Right atrium auricular region (tissue), 2 donors: ENCODE data around the gene KIF23. TPM values are rescaled to one million over a fixed set of nuclear protein-coding genes. Genes with fewer than 3 reads are reported as not detected.

Experiments
- DNase-seq: peaks from one replicate; pipeline ENCODE4 v3.0.0-alpha.2; 2019; ENCODE audit warnings: low spot score
- H3K27ac ChIP-seq, 2 donors: fragments of 200-600 bp; sonication (generic); 1 replicate in 1 of 2; 2 replicates in 1 of 2; pipeline ENCODE4 v1.5.1; 2016 to 2019
- H3K27me3 ChIP-seq, 2 donors: fragments of 200-600 bp; sonication (generic); one replicate each; pipeline versions ENCODE4 v1.5.1 to v1.6.0; 2017 to 2019
- H3K36me3 ChIP-seq: fragments of 200-600 bp; sonication (generic); one replicate; pipeline ENCODE4 v1.5.1; 2016
- H3K4me1 ChIP-seq, 2 donors: fragments of 200-600 bp; sonication (generic); one replicate each; pipeline versions ENCODE4 v1.5.1 to v1.6.0; 2017 to 2019
- H3K4me3 ChIP-seq, 2 donors: fragments of 200-600 bp; sonication (generic); 1 replicate in 1 of 2; 2 replicates in 1 of 2; pipeline ENCODE4 v1.5.1; 2017 to 2019; ENCODE audit warnings: mild to moderate bottlenecking in 1 of 2, moderate library complexity in 1 of 2
- H3K9me3 ChIP-seq, 2 donors: fragments of 200-600 bp; sonication (generic); one replicate each; pipeline ENCODE4 v1.5.1; 2019
- CTCF ChIP-seq, 2 donors: fragments of 200-600 bp; sonication (generic); IDR thresholded peaks; one replicate each; pipeline ENCODE4 v1.5.1; 2019; ENCODE audit warnings: antibody characterized with exemption in 2 of 2
- total RNA-seq, 2 donors: library from RNA; depleted of rRNA; stranded (reverse); fragments of >200 nt; gene quantifications; one replicate each; pipeline ENCODE4 v1.1.0, GENCODE V29; 2016

The KIF23 gene
- total RNA-seq, 2 donors from 2014 or later = 1.3 to 3.6 TPM

- H3K27ac ChIP-seq = no peak overlapping the region
- no peak for TF ChIP-seq CTCF (IDR thresholded peaks at IDR 0.05)
- H3K27me3 ChIP-seq = no peaks in the 10 kb centered on the region
- no peaks in the 10 kb centered on the region for H3K4me1 ChIP-seq
- DNase-seq = no peak
- no peak overlapping the region for H3K4me3 ChIP-seq
- H3K9me3 ChIP-seq = no peaks in the 10 kb centered on the region
- no peaks in the 10 kb centered on the region for H3K36me3 ChIP-seq
These were observed 58.4 kb downstream of the KIF23 start for GRCh38 chr15:69472562-69472961.

GRCh38 chr15:69474291-69474690 is 60.1 kb downstream of the KIF23 start:
- Histone ChIP-seq H3K4me3 (no peak overlapping the region), H3K4me1 (no peaks in the 10 kb centered on the region), H3K27me3 (no peaks in the 10 kb centered on the region), H3K27ac (no peak overlapping the region), H3K36me3 (no peaks in the 10 kb centered on the region), H3K9me3 (no peaks in the 10 kb centered on the region)
- no peak for DNase-seq
- TF ChIP-seq CTCF (IDR thresholded peaks at IDR 0.05) = no peak

- peaks cover 0 to 3% of the 10 kb centered on the region in 2 donors for H3K9me3 ChIP-seq
- no peak for DNase-seq
- no peak overlapping the region for H3K27ac ChIP-seq
- no peak for TF ChIP-seq CTCF (IDR thresholded peaks at IDR 0.05)
- H3K4me3 ChIP-seq = no peak overlapping the region
- no peaks in the 10 kb centered on the region for H3K36me3 ChIP-seq
- no peaks in the 10 kb centered on the region for H3K4me1 ChIP-seq
- no peaks in the 10 kb centered on the region for H3K27me3 ChIP-seq
These were observed 60.8 kb downstream of the KIF23 start for GRCh38 chr15:69474846-69475455.

- H3K9me3 ChIP-seq = peaks cover 0 to 8% of the 10 kb centered on the region in 2 donors
- H3K27ac ChIP-seq = no peak overlapping the region
- no peaks in the 10 kb centered on the region for H3K36me3 ChIP-seq
- H3K4me3 ChIP-seq = no peak overlapping the region
- DNase-seq = peak; percentile 84
- H3K27me3 ChIP-seq = no peaks in the 10 kb centered on the region
- H3K4me1 ChIP-seq = no peaks in the 10 kb centered on the region
- TF ChIP-seq CTCF (IDR thresholded peaks at IDR 0.05) = peak; percentile 91 to 92
These were observed 61.7 kb downstream of the KIF23 start for GRCh38 chr15:69475769-69476358.

- H3K4me1 ChIP-seq = no peaks in the 10 kb centered on the region
- peaks cover 0 to 8% of the 10 kb centered on the region in 2 donors for H3K9me3 ChIP-seq
- no peak overlapping the region for H3K27ac ChIP-seq
- TF ChIP-seq CTCF (IDR thresholded peaks at IDR 0.05) = no peak
- H3K4me3 ChIP-seq = no peak overlapping the region
- H3K27me3 ChIP-seq = no peaks in the 10 kb centered on the region
- H3K36me3 ChIP-seq = no peaks in the 10 kb centered on the region
- DNase-seq = no peak
These were observed 62.7 kb downstream of the KIF23 start for GRCh38 chr15:69476704-69477473.
